Ureter (tissue), 1 donor: ENCODE measurements around the gene AUP1. TPM values are rescaled to one million over a fixed set of nuclear protein-coding genes. Genes with fewer than 3 reads are reported as not detected.
A peak's percentile ranks its signal among the peaks of the same experiment; 100 is the strongest.
"Not testable (repeated sequence)": the region's sequence is repeated elsewhere in the genome, so short reads cannot be mapped to it uniquely, and the experiment has no call there.

Source experiments
- DNase-seq: peaks from one replicate; pipeline ENCODE4 v3.0.0-alpha.2; 2020; ENCODE audit warnings: low spot score
- total RNA-seq: library from RNA; stranded (reverse); gene quantifications from one replicate; pipeline ENCODE4 v1.2.4, GENCODE V29; 2023
- donor health status: DM: yes; HTN: yes; CAD: no.

The AUP1 gene, protein sequence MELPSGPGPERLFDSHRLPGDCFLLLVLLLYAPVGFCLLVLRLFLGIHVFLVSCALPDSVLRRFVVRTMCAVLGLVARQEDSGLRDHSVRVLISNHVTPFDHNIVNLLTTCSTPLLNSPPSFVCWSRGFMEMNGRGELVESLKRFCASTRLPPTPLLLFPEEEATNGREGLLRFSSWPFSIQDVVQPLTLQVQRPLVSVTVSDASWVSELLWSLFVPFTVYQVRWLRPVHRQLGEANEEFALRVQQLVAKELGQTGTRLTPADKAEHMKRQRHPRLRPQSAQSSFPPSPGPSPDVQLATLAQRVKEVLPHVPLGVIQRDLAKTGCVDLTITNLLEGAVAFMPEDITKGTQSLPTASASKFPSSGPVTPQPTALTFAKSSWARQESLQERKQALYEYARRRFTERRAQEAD
- total RNA-seq, result 98.5 TPM

DNA sequence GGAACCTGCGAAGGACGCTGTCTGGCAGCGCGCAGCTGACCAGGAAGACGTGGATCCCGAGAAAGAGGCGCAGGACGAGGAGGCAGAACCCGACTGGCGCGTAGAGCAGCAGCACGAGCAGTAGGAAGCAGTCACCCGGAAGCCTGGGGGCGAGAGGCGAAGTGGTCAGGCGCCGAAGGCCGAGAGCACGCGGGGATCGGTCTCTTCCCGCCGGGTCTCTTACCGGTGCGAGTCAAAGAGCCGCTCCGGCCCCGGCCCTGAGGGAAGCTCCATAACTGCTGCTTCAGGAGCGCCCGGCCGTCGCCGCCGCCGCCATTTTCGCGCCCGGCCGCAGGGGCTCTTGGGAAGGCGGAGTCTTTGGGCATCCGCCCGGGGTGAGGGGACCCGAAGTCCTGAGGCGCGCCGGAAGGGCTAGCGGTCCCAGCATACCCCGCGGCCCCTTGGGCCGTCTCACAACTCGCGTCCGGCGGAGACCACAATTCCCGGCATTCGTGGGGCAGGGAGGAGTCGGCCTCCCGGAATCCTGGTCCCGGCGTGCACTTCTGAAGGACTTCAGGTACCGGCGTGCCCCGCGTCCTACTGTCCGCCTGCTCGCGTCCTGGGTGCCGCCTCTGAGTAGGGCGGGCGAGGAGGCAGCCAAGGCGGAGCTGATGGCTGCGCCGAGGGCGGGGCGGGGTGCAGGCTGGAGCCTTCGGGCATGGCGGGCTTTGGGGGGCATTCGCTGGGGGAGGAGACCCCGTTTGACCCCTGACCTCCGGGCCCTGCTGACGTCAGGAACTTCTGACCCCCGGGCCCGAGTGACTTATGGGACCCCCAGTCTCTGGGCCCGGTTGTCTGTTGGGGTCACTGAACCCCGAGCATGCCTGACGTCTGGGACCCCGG, at the start of gene AUP1, which contains the start of gene HTRA2:
TSS of gene AUP1 (minus strand) at position 350 of the 882 bp plus-strand sequence. CDS start at position 273, 77 bp downstream.
TSS of gene HTRA2 (plus strand) at position 577 of the 882 bp plus-strand sequence. CDS start at position 651, 74 bp downstream.
- DNase-seq, result peak; percentile 99

DNA sequence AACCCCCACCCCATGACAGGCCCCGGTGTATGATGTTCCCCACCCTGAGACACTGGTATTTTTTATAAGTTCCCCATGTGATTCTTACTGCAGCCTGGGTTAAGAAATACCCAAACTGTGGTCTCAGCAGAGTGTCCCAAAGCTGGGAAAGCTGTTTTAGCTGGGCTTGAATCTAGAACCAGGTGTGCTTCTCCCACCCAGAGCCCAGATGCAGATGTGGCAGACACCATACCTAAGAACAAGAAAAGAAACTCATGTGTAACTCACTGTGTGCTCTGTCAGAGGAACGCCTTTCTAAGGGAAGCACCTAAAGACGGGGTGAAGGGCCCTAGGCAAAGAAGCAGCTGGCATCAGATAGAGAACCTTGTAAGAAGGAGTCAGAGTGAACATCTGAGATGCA, 48.9 kb upstream of the AUP1 start:
- DNase-seq, result no peak

- DNase-seq, result no peak
Measured at GRCh38 chr2:74577448-74577847, 47.9 kb upstream of the AUP1 start.

DNA sequence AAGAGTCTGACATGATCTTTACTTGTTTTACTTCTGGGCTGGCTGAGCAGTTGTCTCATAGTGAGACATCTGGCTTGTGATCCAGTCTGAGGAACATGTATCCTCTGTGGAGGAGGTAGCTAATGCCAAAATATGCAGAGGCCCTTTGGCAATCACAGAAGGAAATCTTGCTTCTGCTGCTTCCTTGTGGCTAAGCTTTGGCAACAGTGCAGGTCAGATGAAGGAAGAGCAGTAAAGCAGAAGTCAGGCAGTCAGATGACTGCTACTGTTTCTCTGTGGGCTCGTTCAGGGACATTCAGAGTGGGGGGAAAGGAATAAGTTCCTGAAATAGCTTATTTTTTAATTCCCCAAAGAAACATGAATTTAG, 47.3 kb upstream of the AUP1 start:
- no peak for DNase-seq

DNA sequence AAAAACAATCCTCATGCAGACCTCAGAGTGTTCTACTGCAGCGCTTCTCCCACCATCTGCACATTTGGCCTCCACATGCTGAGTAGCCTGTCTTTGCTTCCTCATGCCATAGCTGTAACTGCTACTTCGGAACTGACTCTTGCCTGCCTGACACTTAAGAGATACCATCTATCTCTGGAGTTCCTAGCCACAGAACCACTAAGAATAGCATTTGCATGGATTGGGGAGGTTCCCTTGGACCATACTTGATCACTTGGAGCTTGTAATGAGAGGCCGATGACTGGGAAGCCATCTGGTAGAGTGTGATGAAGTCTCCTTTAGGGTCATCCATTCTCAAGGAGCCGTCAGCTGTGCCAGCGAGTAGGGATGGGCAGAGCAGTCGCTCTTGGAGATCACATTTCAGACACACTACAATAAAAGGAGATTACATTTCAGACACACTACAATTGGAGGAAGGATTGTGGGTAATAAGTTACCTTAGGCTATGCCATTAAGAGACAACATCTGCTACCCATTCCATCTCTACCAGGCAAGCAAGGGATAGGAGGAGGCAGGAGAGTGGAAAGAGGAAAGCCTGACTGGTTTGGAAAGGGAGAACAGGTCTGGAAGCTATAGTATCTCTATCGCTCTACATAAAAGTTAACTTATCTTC, 46.8 kb upstream of the AUP1 start:
- no peak for DNase-seq

DNA sequence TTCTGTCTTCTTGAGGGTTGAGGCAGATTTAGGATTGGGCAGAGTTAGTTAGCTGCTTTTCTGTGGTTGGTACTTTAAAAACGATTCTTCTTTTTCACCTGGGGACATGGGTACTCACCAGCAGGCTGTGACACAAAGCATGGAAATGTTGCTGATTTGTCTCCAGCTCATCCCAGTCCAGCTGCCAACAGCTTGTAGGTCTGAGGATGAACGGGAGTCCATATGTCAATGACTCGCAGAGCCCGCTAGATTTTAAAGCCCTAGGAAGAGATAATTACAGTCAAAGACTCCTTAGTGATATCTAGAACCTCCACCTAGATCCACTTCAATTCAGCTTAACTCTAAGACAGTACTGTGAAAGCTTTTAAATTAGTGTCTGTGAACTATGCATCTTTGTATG, 45.8 kb upstream of the AUP1 start:
- no peak for DNase-seq

DNA sequence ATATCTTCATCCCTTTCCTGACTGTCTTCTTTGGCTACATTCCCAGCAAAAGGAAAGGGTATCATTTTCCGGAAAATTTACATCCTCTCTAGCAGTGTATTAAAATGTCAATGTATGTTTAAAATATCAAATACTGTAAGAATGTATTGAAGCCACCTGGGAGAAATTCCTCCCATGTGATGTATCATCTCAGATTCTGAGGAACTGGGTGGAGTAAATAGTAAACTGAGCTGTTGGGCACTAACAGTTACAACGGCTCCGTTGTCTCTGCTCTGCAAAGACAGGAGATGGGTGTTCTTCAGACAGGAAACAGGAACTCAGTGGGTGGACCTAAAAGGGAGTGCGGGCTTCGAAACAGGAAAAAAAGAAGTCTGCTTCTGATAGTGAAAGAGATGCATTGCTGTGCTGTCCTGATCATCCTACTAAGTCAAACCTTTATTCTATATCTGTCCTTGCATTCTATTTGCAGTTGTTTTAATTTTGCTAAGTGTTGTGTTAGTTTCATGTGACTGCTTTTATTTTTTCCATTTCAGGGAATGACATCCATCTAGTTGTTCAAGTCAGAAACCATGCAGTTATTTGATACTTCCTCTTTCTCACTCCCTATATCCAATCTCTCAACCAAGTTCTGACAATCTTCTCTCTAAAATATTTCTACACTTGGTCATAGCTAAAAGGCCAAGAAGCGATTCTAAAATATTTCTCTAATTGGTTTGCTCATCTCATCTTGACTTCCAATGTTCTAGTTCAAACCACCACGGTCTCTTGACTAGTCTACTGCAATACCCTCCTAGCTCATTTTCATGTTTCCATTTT, 44.4 kb upstream of the AUP1 start:
- no peak for DNase-seq

- no peak for DNase-seq
Measured at GRCh38 chr2:74572178-74572925, 42.8 kb upstream of the AUP1 start.

DNA sequence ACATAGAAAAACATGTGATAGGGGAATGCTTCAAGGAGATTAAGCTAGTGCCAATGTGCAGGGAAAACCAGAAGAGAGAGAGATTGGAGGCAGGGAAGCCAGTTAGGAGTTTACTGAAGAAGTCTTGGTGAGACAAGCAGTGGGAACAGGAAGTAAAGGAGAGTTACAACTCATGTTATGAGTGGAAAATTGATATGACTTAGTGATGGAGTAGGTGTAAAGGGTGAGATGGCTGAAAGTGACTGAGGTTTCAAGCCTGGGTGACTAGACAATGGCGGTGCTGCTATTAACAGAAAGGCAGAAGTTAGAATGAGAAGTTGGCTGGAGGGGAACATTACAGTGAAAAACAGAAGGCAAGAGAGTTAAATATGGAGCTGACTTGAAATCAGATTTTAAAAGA, 41.6 kb upstream of the AUP1 start:
- no peak for DNase-seq

GRCh38 chr2:74569686-74570085, 40.2 kb upstream of the AUP1 start:
- DNase-seq, result no peak

DNA sequence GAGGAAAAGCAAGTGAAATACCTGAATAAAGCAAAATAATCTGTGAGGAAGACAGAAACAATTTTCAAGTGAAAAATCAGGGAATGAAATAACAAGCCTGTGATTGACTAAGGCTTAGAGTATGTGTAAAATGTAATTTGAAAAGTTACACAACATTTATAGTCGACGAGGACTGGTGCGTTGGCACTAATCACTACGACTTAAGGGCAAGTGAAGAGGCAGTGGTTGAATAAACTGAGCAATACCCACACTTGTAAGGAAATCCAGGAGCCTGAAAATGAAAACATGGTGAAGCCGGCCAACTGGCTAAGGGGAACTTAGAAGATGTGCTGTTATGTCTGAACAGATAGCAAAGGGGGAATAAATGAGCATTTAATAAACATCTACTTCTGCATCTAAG, 38.4 kb upstream of the AUP1 start:
- DNase-seq, result no peak

DNA sequence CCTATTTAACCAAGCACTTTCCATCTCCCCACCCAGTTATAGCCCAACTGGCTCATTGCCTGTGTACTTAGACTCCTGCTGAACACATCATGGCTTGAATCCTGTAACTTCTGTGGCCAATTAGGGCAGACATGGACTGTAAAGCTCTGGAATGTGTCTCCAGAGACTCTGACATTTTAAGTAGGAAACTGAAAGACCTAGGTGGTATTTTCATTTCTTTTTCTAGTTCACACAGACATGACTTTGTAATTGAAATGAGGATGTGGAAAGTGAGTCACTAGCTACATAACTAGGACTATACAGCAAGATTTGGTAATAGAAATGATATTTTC, 37.2 kb upstream of the AUP1 start:
- DNase-seq, result no peak

GRCh38 chr2:74566076-74566753, 36.7 kb upstream of the AUP1 start:
- no peak for DNase-seq

DNA sequence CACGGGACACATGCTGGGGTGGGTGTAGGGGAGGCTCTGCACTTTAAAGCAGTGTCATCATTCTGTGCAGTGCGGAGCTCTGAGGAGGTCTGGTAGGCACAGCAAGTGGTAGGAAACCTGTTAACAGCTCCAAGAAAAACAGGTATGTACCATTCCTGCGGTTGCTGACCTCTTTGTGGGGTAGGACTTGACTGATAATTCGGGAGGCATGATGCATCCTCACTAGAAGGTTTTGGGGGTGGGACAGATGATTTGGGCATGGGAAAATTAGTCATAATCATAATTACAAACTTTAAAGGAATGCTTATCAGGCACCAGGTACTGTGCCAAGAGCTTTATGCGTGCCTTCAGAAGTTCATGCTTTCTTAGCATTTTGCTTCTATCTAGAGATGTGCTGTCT, 34.7 kb upstream of the AUP1 start:
- DNase-seq, result no peak

- DNase-seq, result no peak
Measured at GRCh38 chr2:74562126-74562775, 32.7 kb upstream of the AUP1 start.

DNA sequence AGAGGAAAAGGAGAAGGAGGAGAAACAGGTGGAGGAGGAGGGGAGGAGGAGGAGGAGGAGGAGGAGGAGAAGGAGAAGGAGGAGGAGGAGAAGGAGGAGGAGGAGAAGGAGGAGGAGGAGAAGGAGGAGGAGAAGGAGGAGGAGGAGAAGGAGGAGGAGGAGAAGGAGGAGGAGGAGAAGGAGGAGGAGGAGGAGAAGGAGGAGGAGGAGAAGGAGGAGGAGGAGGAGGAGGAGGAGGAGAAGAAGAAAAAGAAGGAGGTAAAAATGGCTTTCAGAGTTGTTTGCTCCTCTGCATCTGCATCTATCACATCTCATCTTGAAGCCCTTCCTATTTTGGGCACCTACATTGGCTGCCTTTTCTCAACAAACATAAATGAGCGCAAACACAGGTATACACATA, 31.5 kb upstream of the AUP1 start:
- DNase-seq, result not testable (repeated sequence)

DNA sequence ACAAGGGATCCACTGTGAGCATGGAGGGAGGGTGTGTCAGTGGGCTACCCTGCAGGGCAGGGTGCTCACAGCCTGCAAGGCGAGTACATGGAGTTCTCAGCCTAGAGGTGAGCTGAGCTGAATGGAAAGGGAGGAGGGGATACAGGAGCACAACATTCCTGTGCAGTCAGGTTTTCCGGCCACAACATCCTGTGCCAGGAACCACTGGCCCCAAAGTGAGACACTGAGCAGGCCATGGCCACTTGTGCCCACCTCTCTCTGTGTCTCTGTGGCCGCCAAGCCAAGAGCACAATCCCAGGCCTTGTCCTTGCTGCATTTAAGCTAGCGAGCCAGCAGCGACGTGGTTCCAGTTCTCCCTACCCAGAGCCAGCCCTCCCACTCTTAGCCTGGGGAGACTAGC, 31.1 kb upstream of the AUP1 start:
- DNase-seq, result no peak

GRCh38 chr2:74559912-74560311, 30.4 kb upstream of the AUP1 start:
- DNase-seq, result no peak

DNA sequence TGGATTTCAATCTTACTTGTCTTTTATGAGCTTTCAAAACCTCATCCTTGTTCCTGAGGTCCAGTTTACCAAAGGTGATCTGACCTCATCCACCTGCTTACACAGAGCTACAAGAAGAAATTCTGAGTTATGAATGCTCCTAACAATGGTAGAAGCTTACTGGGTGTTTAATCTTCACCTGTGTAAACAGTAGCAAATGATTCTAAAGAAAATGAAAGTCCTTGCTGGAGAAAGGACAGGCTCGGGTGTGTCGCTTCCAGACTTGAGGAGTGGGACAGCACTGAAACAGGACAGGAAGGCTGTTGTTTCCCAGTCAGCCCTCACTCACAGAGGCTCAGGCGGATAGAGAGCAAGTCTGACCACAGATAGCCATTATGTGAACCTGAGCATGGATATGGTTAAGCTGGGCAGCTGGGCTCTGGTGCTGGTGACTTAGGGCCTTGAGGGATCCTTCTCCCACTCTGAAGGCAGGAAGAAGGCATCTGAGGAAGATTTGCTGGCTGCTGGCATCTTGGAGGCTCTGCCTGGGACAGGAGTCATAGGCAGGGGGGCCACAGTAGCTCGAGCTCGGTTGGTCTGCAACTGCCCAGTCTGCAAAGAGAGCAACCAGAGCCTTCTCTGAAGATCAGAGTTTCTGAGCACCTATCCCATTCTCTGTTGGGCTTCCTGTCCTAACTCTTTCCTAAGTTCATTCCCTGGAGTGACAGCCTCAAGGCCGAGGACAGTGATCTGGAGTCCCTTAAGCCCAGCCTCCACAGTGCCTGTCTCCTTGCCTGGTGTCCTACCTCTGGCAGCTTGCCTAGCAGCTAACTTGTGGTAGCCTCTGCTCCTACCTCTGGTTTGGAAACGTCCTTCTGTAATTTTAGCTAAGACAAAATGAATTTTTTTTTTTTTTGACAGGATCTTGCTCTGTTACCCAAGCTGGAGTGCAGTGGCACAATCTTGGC, 29.1 kb upstream of the AUP1 start:
- no peak for DNase-seq
